ENCODE measurements around the gene POU2F3. TPM values are rescaled to one million over a fixed set of nuclear protein-coding genes. Genes with fewer than 3 reads are reported as not detected.

Gene POU2F3
- total RNA-seq, 2 experiments from 2014 or later = not detected

DNA sequence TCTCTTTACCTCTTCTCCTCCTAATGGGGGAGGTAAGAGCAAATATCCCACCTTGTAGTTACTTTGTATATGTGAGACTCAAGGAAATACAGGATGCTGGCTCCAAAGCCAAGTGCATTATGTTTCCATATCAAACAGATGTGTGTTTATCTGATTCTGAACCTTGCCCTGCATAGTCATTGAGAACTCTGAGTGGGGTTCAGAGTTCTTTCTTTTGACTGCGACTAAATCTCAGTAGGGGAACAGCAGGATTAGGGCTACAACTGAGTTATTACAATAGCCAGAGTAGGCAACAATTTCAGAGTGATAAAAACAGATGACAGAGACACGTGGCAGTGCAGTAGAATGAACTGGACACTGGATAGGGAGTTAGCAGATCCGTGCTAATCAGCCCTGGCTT is 51.0 kb downstream of the POU2F3 start:
- no peaks in the 10 kb centered on the region for H3K9me3 Mint-ChIP-seq
- H3K27me3 Mint-ChIP-seq = peaks cover 27% of the 10 kb centered on the region
- ChIA-PET POLR2A (no interaction called here), CTCF (interaction anchor here (1.5 to 1.8 kb wide), 2 partner anchors 9 to 55 kb away, joined by 5 to 6 read pairs; no protein-coding TSS in a partner anchor)
- H3K36me3 Mint-ChIP-seq = no peaks in the 10 kb centered on the region
- no peak overlapping the region for H3K27ac Mint-ChIP-seq
- intact Hi-C loops (cut with micrococcal nuclease) = no loop called here
- no peaks in the 10 kb centered on the region for H3K4me1 Mint-ChIP-seq (ENCODE audit: low read depth)
- no peak for DNase-seq
- H3K4me3 Mint-ChIP-seq = no peak overlapping the region

GRCh38 chr11:120293038-120293800 is 53.3 kb downstream of the POU2F3 start:
- no peaks in the 10 kb centered on the region for H3K9me3 Mint-ChIP-seq
- no peak for DNase-seq
- ChIA-PET POLR2A (no interaction called here), CTCF (no interaction called here)
- no peak overlapping the region for H3K27ac Mint-ChIP-seq
- H3K36me3 Mint-ChIP-seq = no peaks in the 10 kb centered on the region
- no peaks in the 10 kb centered on the region for H3K4me1 Mint-ChIP-seq (ENCODE audit: low read depth)
- intact Hi-C loops (cut with micrococcal nuclease) = no loop called here
- peaks cover 36% of the 10 kb centered on the region for H3K27me3 Mint-ChIP-seq
- H3K4me3 Mint-ChIP-seq = no peak overlapping the region

- Mint-ChIP-seq H3K36me3 (no peaks in the 10 kb centered on the region), H3K9me3 (no peaks in the 10 kb centered on the region), H3K27me3 (peaks cover 37% of the 10 kb centered on the region), H3K4me3 (no peak overlapping the region), H3K27ac (no peak overlapping the region), H3K4me1 (ENCODE audit: low read depth) (no peaks in the 10 kb centered on the region)
- intact Hi-C loops (cut with micrococcal nuclease) = no loop called here
- DNase-seq = no peak
- CTCF ChIA-PET = interaction anchor here (0.6 to 1.4 kb wide), 3 partner anchors 9 to 60 kb away, joined by 3 read pairs; no protein-coding TSS in a partner anchor
- POLR2A ChIA-PET = no interaction called here
These were observed 54.2 kb downstream of the POU2F3 start for GRCh38 chr11:120294096-120294495.

- ChIA-PET POLR2A (no interaction called here), CTCF (interaction anchor here (1.2 to 1.4 kb wide), 2 partner anchors 58 to 61 kb away, joined by 3 read pairs; no protein-coding TSS in a partner anchor)
- Mint-ChIP-seq H3K27ac (no peak overlapping the region), H3K36me3 (no peaks in the 10 kb centered on the region), H3K27me3 (peaks cover 40% of the 10 kb centered on the region), H3K4me3 (no peak overlapping the region), H3K4me1 (ENCODE audit: low read depth) (no peaks in the 10 kb centered on the region), H3K9me3 (no peaks in the 10 kb centered on the region)
- intact Hi-C loops (cut with micrococcal nuclease) = no loop called here
- DNase-seq = no peak
These were observed 55.2 kb downstream of the POU2F3 start for GRCh38 chr11:120295099-120295498.

DNA sequence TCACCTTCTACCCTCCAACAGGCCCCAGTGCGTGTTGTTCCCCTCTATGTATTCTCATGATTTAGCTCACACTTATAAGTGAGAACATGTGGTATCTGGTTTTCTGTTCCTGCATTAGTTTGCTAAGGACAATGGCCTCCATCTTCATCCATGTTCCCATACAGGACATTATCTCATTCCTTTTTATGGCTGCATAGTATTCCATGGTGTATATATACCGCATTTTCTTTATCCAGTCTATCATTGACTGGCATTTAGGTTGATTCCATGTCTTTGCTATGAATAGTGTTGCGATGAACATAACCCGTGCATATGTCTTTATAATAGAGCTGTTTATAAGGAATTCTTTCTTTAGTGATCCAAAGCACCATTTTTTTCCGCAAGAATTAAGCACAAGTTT is 56.6 kb downstream of the POU2F3 start:
- Mint-ChIP-seq H3K9me3 (no peaks in the 10 kb centered on the region), H3K36me3 (no peaks in the 10 kb centered on the region), H3K27ac (no peak overlapping the region), H3K4me3 (no peak overlapping the region), H3K4me1 (ENCODE audit: low read depth) (no peaks in the 10 kb centered on the region), H3K27me3 (peaks cover 40% of the 10 kb centered on the region)
- ChIA-PET CTCF (interaction anchor here (0.6 to 10.3 kb wide), 3 partner anchors 8 to 113 kb away, joined by 3 to 225 read pairs (median 3); no protein-coding TSS in a partner anchor), POLR2A (no interaction called here)
- no peak for DNase-seq
- intact Hi-C loops (cut with micrococcal nuclease) = no loop called here

GRCh38 chr11:120298461-120298860 is 58.5 kb downstream of the POU2F3 start:
- no peaks in the 10 kb centered on the region for H3K4me1 Mint-ChIP-seq (ENCODE audit: low read depth)
- H3K36me3 Mint-ChIP-seq = no peaks in the 10 kb centered on the region
- ChIA-PET CTCF (interaction anchor here (6.2 to 10.3 kb wide), 2 partner anchors 65 to 127 kb away, joined by 66 to 225 read pairs; no protein-coding TSS in a partner anchor), POLR2A (no interaction called here)
- intact Hi-C loops (cut with micrococcal nuclease) = no loop called here
- no peak overlapping the region for H3K27ac Mint-ChIP-seq
- H3K4me3 Mint-ChIP-seq = no peak overlapping the region
- no peak for DNase-seq
- H3K27me3 Mint-ChIP-seq = peaks cover 38% of the 10 kb centered on the region
- no peaks in the 10 kb centered on the region for H3K9me3 Mint-ChIP-seq

DNA sequence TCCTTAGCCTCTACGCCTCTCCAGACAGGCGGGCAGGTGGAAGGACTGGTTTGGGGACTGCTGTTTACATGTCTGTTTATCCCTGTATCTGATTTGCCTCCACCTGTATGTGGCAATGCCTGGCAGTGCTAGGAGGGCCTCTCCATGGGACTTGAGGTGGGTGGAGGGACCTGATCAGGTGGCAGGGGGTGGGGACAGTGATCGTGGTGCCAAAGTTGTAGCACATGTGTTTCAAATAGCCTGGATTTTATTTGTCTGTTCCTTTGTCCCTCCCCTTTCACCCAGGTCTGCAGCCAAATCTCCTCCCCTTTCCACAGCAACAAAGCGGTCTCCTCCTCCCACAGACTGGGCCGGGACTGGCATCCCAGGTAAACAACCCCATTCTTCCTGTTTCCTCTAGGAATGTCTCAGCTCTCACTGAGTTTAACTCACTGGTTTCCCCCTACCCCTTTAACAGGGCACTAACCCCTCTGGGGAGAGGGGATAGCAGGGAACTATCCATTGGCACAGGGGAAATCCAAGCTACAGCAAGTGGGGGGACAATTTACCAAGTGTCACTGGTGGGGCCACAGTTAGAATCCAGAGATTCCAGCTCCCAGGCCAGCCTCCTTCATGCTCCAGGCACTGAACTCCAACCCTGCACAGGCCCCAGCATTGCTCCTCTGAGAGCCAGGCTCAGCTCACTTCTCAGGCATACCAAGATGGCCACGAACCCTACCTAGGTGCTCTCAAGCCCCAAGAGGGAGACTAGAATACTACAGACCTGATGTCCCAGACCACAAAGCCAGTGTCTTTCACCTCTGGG is 62.3 kb downstream of the POU2F3 start:
- POLR2A ChIA-PET = interaction anchor here (1.0 to 1.1 kb wide), 2 partner anchors 68 to 69 kb away, joined by 3 read pairs; no protein-coding TSS in a partner anchor
- intact Hi-C loops (cut with micrococcal nuclease) = no loop called here
- H3K4me1 Mint-ChIP-seq (ENCODE audit: low read depth) = no peaks in the 10 kb centered on the region
- H3K27me3 Mint-ChIP-seq = peaks cover 20% of the 10 kb centered on the region
- no peaks in the 10 kb centered on the region for H3K9me3 Mint-ChIP-seq
- H3K4me3 Mint-ChIP-seq = no peak overlapping the region
- H3K36me3 Mint-ChIP-seq = no peaks in the 10 kb centered on the region
- H3K27ac Mint-ChIP-seq = no peak overlapping the region
- DNase-seq = no peak
- CTCF ChIA-PET = interaction anchor here (1.0 to 10.3 kb wide), 12 partner anchors 8 to 131 kb away, joined by 3 to 225 read pairs (median 7); partner anchors contain the start of gene TLCD5

- no peaks in the 10 kb centered on the region for H3K4me1 Mint-ChIP-seq (ENCODE audit: low read depth)
- H3K36me3 Mint-ChIP-seq = no peaks in the 10 kb centered on the region
- intact Hi-C loops (cut with micrococcal nuclease) = loop anchor here (1.0 kb wide), 2 partner anchors 68 to 131 kb away; no protein-coding TSS in a partner anchor
- H3K27me3 Mint-ChIP-seq = peaks cover 19% of the 10 kb centered on the region
- no peak overlapping the region for H3K27ac Mint-ChIP-seq
- CTCF ChIA-PET = interaction anchor here (0.8 to 10.3 kb wide), 15 partner anchors 9 to 373 kb away, joined by 3 to 225 read pairs (median 5); partner anchors contain the start of gene TLCD5
- no peaks in the 10 kb centered on the region for H3K9me3 Mint-ChIP-seq
- no peak overlapping the region for H3K4me3 Mint-ChIP-seq
- POLR2A ChIA-PET = interaction anchor here (1.0 kb wide), 1 partner anchor 69 kb away, joined by 3 read pairs; no protein-coding TSS in a partner anchor
- DNase-seq = peak; percentile 65
These were observed 63.2 kb downstream of the POU2F3 start for GRCh38 chr11:120303004-120303637.

GRCh38 chr11:120304526-120304925 is 64.6 kb downstream of the POU2F3 start:
- H3K36me3 Mint-ChIP-seq = no peaks in the 10 kb centered on the region
- H3K4me3 Mint-ChIP-seq = no peak overlapping the region
- peaks cover 18% of the 10 kb centered on the region for H3K27me3 Mint-ChIP-seq
- H3K27ac Mint-ChIP-seq = no peak overlapping the region
- CTCF ChIA-PET = interaction anchor here (0.8 to 10.3 kb wide), 6 partner anchors 13 to 133 kb away, joined by 3 to 225 read pairs (median 20); no protein-coding TSS in a partner anchor
- POLR2A ChIA-PET = no interaction called here
- H3K4me1 Mint-ChIP-seq (ENCODE audit: low read depth) = no peaks in the 10 kb centered on the region
- DNase-seq = no peak
- H3K9me3 Mint-ChIP-seq = no peaks in the 10 kb centered on the region
- intact Hi-C loops (cut with micrococcal nuclease) = no loop called here

DNA sequence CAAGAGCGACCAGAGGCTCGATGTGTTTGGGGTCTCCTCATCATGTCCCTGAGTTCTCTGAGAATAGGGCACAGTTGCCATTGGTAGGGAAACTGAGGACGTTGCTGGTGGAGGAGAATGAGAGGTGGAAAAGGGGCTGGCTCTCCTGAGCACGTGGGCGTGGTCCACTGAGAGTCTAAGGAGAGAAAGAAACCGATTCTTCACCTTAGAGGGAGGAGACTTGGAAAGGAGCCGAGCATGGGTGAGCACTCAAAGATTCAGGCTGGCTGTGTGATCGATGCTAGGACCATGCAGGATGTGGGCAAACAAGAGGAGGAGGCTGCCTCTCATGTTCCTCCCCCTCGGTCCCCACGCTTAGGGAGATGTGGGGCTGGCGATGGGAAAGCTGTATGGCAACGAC is 65.3 kb downstream of the POU2F3 start:
- no peaks in the 10 kb centered on the region for H3K9me3 Mint-ChIP-seq
- intact Hi-C loops (cut with micrococcal nuclease) = no loop called here
- POLR2A ChIA-PET = no interaction called here
- CTCF ChIA-PET = interaction anchor here (1.1 to 10.3 kb wide), 2 partner anchors 10 to 72 kb away, joined by 4 to 225 read pairs; no protein-coding TSS in a partner anchor
- peaks cover 15% of the 10 kb centered on the region for H3K27me3 Mint-ChIP-seq
- no peak for DNase-seq
- no peaks in the 10 kb centered on the region for H3K36me3 Mint-ChIP-seq
- H3K27ac Mint-ChIP-seq = no peak overlapping the region
- H3K4me1 Mint-ChIP-seq (ENCODE audit: low read depth) = no peaks in the 10 kb centered on the region
- H3K4me3 Mint-ChIP-seq = no peak overlapping the region

DNA sequence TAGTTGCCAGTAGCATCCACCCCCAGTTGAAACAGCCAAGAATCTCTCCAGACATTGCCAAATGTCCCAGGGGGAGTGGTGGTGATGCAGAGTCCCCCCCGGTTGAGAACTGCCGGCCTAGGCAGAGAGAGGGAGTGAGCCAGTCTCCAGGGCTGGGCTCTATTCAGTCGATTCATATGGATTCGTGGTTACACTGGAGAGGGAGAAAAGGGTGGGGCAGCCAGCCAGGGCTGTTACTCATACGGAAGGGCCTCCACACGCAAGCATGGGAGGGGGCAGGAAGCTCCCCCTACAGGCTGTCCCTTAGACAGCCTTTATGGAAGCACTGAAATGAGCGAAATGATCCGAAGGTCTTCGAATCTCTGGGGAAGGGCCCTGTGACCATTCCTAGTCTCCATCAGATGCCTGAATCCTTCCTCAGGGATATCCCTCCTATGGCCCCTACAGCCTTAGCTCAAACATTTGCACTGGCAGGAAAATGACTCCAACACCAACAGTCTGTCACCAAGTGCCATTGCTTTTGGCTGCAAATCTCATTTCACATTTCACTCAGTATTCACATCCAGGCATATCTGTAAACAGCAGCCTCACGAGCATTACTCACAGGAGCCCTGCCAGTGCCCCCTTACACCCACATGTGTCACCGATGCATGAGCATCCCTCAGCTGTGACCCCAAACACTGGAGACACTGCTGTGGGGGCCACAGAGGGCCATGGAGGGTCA is 66.7 kb downstream of the POU2F3 start:
- no peak overlapping the region for H3K4me3 Mint-ChIP-seq
- CTCF ChIA-PET = no interaction called here
- POLR2A ChIA-PET = no interaction called here
- no peak for DNase-seq
- H3K27ac Mint-ChIP-seq = no peak overlapping the region
- H3K9me3 Mint-ChIP-seq = no peaks in the 10 kb centered on the region
- H3K36me3 Mint-ChIP-seq = no peaks in the 10 kb centered on the region
- H3K4me1 Mint-ChIP-seq (ENCODE audit: low read depth) = no peaks in the 10 kb centered on the region
- H3K27me3 Mint-ChIP-seq = peaks cover 12% of the 10 kb centered on the region
- intact Hi-C loops (cut with micrococcal nuclease) = no loop called here
